Gastrocnemius medialis (tissue), 4 donors: Measurements from ENCODE around the gene PPP2R3B.

Experiments
- CTCF ChIP-seq, 5 experiments: fragments of 450-650 bp in 3 of 5; fragments of 200-600 bp in 2 of 5; sonication (generic) in 2 of 5; IDR thresholded peaks in 4 of 5; conservative IDR thresholded peaks in 1 of 5; 1 replicate in 4 of 5; 2 replicates in 1 of 5; pipeline ENCODE4 v1.5.1; 2016 to 2019; ENCODE audit warnings: antibody characterized with exemption in 5 of 5, mild to moderate bottlenecking in 3 of 5, moderate library complexity in 3 of 5
- POLR2A ChIP-seq, 2 donors: fragments of 450-650 bp; IDR thresholded peaks; one replicate each; pipeline ENCODE4 v1.6.1; 2017; ENCODE audit warnings: antibody characterized with exemption in 2 of 2, mild to moderate bottlenecking in 2 of 2, moderate library complexity in 2 of 2

GRCh38 chrX:300334-300733, 86.4 kb downstream of the PPP2R3B start:
- TF ChIP-seq CTCF (IDR thresholded peaks at IDR 0.05 in 4 of 5, conservative IDR thresholded peaks at IDR 0.05 in 1 of 5), result no peak
- no peak for TF ChIP-seq POLR2A (IDR thresholded peaks at IDR 0.05)
